Mucosa of stomach (tissue), 1 donor: ENCODE results near the gene CORO6.

Source experiments
- H3K27me3 ChIP-seq: one replicate; pipeline ENCODE4 v1.7.0; 2013; ENCODE audit warnings: mild to moderate bottlenecking, low read length; ENCODE audit not compliant: control insufficient read depth, insufficient read depth
- H3K36me3 ChIP-seq: one replicate; pipeline ENCODE4 v1.7.0; 2013; ENCODE audit warnings: low read length; ENCODE audit not compliant: control insufficient read depth, insufficient read depth
- H3K4me1 ChIP-seq: one replicate; pipeline ENCODE4 v1.7.0; 2013; ENCODE audit warnings: mild to moderate bottlenecking, low read length; ENCODE audit not compliant: control insufficient read depth, insufficient read depth
- H3K4me3 ChIP-seq: one replicate; pipeline ENCODE4 v1.7.0; 2013; ENCODE audit warnings: low read length
- H3K9ac ChIP-seq: one replicate; pipeline ENCODE4 v1.7.0; 2013; ENCODE audit warnings: mild to moderate bottlenecking, low read length, moderate library complexity
- H3K9me3 ChIP-seq: one replicate; pipeline ENCODE4 v1.7.0; 2013; ENCODE audit warnings: mild to moderate bottlenecking, low read length, moderate library complexity; ENCODE audit not compliant: control insufficient read depth
- donor health status: Pancreatic carcinoma.

Gene CORO6

DNA sequence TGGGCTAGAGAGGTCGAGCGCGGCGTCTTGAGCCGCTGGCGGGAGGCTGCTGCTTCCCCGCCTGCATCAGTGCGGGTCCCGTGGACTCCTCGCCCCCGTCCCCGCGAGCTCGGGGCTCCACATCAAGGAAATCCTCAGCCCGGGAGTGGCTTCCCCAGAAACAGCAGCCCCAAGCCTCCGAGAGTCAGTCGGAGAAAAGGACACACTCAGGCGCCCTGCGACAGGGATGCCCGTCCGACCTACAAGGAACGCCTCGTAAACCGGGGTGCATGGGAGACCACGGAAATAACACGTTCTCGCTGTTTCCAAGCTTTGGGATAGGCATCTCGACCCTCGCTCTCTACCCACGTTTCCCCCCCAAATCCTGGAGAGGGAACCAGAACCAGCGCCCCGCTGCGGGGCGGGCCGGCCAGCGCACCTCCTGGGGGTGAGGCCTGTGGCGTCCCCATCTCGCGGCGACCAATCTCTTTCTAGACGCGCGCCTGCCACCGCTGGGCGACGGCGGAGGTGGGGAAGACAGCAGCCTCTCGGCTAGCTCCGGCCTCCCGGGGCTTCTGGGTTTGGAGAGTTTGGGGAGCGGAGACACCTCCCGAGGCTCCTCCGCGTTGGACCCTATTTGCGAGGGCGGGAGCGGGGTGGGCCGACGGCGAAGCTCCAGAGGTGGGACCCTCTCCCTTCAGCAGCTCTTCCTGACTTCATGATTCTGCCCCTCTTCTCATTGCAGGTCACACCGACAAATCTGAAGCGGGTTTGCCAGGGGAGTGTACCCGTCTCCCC, 55.0 kb downstream of the CORO6 start:
- Histone ChIP-seq H3K4me1 (peaks cover 34% of the 10 kb centered on the region), H3K9ac (peak overlapping the region; percentile 76), H3K4me3 (peak overlapping the region; percentile 77), H3K9me3 (no peaks in the 10 kb centered on the region), H3K27me3 (no peaks in the 10 kb centered on the region), H3K36me3 (no peaks in the 10 kb centered on the region)

- Histone ChIP-seq H3K36me3 (no peaks in the 10 kb centered on the region), H3K9ac (peak overlapping the region; percentile 76), H3K9me3 (no peaks in the 10 kb centered on the region), H3K4me1 (peaks cover 33% of the 10 kb centered on the region), H3K27me3 (no peaks in the 10 kb centered on the region), H3K4me3 (peak overlapping the region; percentile 77)
Measured at GRCh38 chr17:29567304-29567553, 55.5 kb downstream of the CORO6 start.

- Histone ChIP-seq H3K9ac (peak within 1 kb of the TSS; percentile 76), H3K4me3 (peak within 1 kb of the TSS; percentile 77), H3K4me1 (peaks cover 28% of the 10 kb centered on the region), H3K36me3 (no peaks in the 10 kb centered on the region), H3K9me3 (no peaks in the 10 kb centered on the region), H3K27me3 (no peaks in the 10 kb centered on the region)
Measured at GRCh38 chr17:29566473-29567303, 56.0 kb downstream of the CORO6 start, which contains the start of gene ABHD15. Gene ABHD15 (minus strand): TSS chr17:29567037. CDS start chr17:29566966, 71 bp downstream.

- H3K4me1 ChIP-seq = peaks cover 20% of the 10 kb centered on the region
- H3K27me3 ChIP-seq = no peaks in the 10 kb centered on the region
- H3K9me3 ChIP-seq = no peaks in the 10 kb centered on the region
- peak overlapping the region; percentile 5 for H3K9ac ChIP-seq
- H3K36me3 ChIP-seq = no peaks in the 10 kb centered on the region
- H3K4me3 ChIP-seq = peak overlapping the region; percentile 1
Measured at GRCh38 chr17:29565643-29566472, 56.9 kb downstream of the CORO6 start.
